Measurements from ENCODE around the gene AXIN2. TPM values are rescaled to one million over a fixed set of nuclear protein-coding genes. Genes with fewer than 3 reads are reported as not detected.
A peak's percentile ranks its signal among the peaks of the same experiment; 100 is the strongest.

AXIN2 gene
- total RNA-seq, 1 experiment from 2014 or later: 168 TPM

DNA sequence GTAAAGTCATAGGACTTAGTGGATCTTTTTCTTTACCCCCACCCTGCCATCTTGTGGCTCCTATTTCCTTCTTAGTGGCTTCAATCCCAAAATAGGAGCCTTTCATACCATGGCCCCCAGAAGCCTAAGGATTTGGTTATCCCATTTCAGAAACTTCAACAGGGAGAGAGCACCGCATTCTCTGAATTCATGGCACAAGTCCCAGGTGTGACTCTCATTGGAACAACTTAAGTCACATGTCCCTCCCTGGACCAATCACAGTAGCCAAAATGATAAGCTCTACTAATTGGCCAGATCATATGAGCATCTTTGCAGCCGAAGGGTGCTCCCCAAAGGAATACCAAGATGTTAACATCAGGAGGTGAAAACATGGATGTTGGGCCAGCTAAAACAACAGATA is 43.2 kb downstream of the AXIN2 start:
- H3K36me3 Mint-ChIP-seq (ENCODE audit: insufficient read depth, unreplicated experiment): no peaks in the 10 kb centered on the region
- no peaks in the 10 kb centered on the region for H3K27me3 ChIP-seq (replicated peaks; ENCODE audit: control insufficient read depth, insufficient read depth, low read length)
- H3K27ac Mint-ChIP-seq (ENCODE audit: unreplicated experiment): no peak overlapping the region
- DNase-seq: no peak
- BruUV-seq (replicated peaks): no TSS peak
- ChIA-PET CTCF (interaction anchor here (0.5 kb wide), 1 partner anchor 8 kb away, joined by 7 read pairs; no protein-coding TSS in a partner anchor), POLR2A (no interaction called here)
- H3K9me3 ChIP-seq: no peaks in the 10 kb centered on the region
- intact Hi-C loops (cut with micrococcal nuclease; ENCODE audit: unreplicated experiment): no loop called here
- H3K36me3 ChIP-seq (ENCODE audit: control insufficient read depth, insufficient read depth, low read length): no peaks in the 10 kb centered on the region
- no peak overlapping the region for H3K4me3 Mint-ChIP-seq (ENCODE audit: unreplicated experiment)
- H3K4me1 ChIP-seq: peaks cover 19% of the 10 kb centered on the region
- H3K27me3 Mint-ChIP-seq (ENCODE audit: insufficient read depth, unreplicated experiment): no peaks in the 10 kb centered on the region
- H3K4me1 Mint-ChIP-seq (ENCODE audit: low read depth, unreplicated experiment): peaks cover 21% of the 10 kb centered on the region
- H3K4me3 ChIP-seq (ENCODE audit: low read depth, low read length): no peak overlapping the region
- H3K9me3 Mint-ChIP-seq (ENCODE audit: unreplicated experiment): no peaks in the 10 kb centered on the region
- TF ChIP-seq, protein P1, sequence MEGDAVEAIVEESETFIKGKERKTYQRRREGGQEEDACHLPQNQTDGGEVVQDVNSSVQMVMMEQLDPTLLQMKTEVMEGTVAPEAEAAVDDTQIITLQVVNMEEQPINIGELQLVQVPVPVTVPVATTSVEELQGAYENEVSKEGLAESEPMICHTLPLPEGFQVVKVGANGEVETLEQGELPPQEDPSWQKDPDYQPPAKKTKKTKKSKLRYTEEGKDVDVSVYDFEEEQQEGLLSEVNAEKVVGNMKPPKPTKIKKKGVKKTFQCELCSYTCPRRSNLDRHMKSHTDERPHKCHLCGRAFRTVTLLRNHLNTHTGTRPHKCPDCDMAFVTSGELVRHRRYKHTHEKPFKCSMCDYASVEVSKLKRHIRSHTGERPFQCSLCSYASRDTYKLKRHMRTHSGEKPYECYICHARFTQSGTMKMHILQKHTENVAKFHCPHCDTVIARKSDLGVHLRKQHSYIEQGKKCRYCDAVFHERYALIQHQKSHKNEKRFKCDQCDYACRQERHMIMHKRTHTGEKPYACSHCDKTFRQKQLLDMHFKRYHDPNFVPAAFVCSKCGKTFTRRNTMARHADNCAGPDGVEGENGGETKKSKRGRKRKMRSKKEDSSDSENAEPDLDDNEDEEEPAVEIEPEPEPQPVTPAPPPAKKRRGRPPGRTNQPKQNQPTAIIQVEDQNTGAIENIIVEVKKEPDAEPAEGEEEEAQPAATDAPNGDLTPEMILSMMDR (IDR thresholded peaks at IDR 0.05; ENCODE audit: insufficient read depth in 1 of 2, low read depth in 1 of 2, low read length in 1 of 2, severe bottlenecking in 1 of 2, unreplicated experiment in 1 of 2): no peak

DNA sequence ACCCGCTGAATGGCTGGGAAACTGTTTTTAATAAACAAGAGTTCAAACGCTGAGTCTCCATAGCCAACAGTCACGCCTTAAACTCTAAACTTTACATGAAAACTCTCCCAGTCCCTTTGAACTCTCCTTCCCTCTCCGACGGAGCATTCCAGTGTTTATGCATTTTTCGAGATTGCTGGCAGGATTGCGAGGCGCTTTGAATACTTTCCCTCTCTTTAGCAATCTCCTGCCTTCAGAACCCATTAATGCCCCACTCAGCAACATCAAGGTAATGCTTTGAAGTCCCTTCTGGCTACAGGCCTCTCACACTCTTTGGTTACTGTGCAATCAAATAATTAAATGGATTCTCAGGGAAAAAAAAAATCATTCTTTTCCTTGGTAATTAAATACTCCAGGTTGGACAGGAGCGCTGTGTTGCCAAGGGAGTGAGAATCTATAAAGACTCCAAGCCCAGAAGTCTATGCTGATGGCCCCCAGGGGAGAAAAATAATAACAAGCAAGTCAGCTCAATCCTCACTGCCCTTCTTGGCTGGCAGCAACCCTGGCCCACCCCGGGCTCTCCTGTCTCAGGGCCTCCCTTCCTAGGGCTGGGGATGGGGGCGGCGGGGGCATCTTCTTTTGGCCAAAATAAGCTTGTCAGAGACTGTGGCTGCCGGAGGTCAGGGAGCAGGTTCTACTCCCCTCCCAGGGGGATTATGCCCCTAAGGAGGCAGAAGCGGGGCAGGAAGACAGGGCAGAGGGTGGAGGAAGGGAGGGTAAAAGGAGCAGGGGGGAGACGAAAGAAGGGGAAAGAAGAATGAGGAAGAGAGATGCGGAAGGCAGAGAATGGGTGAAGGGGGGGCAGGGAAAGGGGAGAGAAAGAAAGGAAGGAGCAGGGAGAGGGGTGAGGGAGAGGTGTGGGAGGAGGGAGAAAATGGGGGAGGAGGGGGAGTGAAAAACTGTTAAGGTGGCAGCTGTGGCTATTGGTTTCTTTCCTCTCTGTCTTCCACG is 45.2 kb downstream of the AXIN2 start:
- H3K9me3 ChIP-seq: no peaks in the 10 kb centered on the region
- H3K27me3 Mint-ChIP-seq (ENCODE audit: insufficient read depth, unreplicated experiment): no peaks in the 10 kb centered on the region
- intact Hi-C loops (cut with micrococcal nuclease; ENCODE audit: unreplicated experiment): loop anchor here (1.0 kb wide), 2 partner anchors 8 to 15 kb away; no protein-coding TSS in a partner anchor
- H3K9me3 Mint-ChIP-seq (ENCODE audit: unreplicated experiment): no peaks in the 10 kb centered on the region
- TF ChIP-seq, protein P1 (IDR thresholded peaks at IDR 0.05; ENCODE audit: insufficient read depth in 1 of 2, low read depth in 1 of 2, low read length in 1 of 2, severe bottlenecking in 1 of 2, unreplicated experiment in 1 of 2): no peak
- H3K4me1 ChIP-seq: peaks cover 19% of the 10 kb centered on the region
- peaks cover 14% of the 10 kb centered on the region for H3K4me1 Mint-ChIP-seq (ENCODE audit: low read depth, unreplicated experiment)
- POLR2A ChIA-PET: no interaction called here
- CTCF ChIA-PET: no interaction called here
- DNase-seq: peak; percentile 73 to 76
- H3K4me3 Mint-ChIP-seq (ENCODE audit: unreplicated experiment): peak overlapping the region; percentile 25
- no peak overlapping the region for H3K4me3 ChIP-seq (ENCODE audit: low read depth, low read length)
- H3K27me3 ChIP-seq (replicated peaks; ENCODE audit: control insufficient read depth, insufficient read depth, low read length): no peaks in the 10 kb centered on the region
- H3K36me3 Mint-ChIP-seq (ENCODE audit: insufficient read depth, unreplicated experiment): no peaks in the 10 kb centered on the region
- BruUV-seq (replicated peaks): no TSS peak
- no peaks in the 10 kb centered on the region for H3K36me3 ChIP-seq (ENCODE audit: control insufficient read depth, insufficient read depth, low read length)
- H3K27ac Mint-ChIP-seq (ENCODE audit: unreplicated experiment): peak overlapping the region; percentile 91

DNA sequence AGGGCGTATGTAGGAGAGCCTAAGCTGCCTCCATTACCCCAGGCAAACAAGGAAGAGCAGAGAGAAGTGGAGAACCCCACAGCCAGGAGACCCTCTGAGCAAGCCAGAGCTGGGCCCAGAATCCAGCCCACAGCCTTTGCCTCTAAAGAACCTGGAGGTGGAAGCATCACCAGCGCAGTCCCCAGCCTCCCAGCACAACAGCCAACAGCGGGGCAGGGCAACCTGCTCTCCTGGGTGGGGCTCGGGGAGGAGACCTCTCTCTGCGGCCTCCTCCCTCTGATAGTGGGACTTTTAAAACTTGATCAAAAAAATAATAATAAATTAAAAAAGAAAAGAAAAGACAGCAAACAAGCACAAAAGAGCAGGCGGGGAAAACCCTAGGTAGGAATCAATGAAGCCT is 45.9 kb downstream of the AXIN2 start:
- H3K4me3 ChIP-seq (ENCODE audit: low read depth, low read length): no peak overlapping the region
- POLR2A ChIA-PET: no interaction called here
- CTCF ChIA-PET: no interaction called here

More for the DNA sequence above, 45.9 kb downstream of the AXIN2 start:
- Mint-ChIP-seq H3K9me3 (ENCODE audit: unreplicated experiment) (no peaks in the 10 kb centered on the region), H3K4me1 (ENCODE audit: low read depth, unreplicated experiment) (peaks cover 14% of the 10 kb centered on the region), H3K27me3 (ENCODE audit: insufficient read depth, unreplicated experiment) (no peaks in the 10 kb centered on the region), H3K4me3 (ENCODE audit: unreplicated experiment) (peak overlapping the region; percentile 25), H3K36me3 (ENCODE audit: insufficient read depth, unreplicated experiment) (no peaks in the 10 kb centered on the region), H3K27ac (ENCODE audit: unreplicated experiment) (peak overlapping the region; percentile 91)
- intact Hi-C loops (cut with micrococcal nuclease; ENCODE audit: unreplicated experiment): no loop called here
- Histone ChIP-seq H3K9me3 (no peaks in the 10 kb centered on the region; the same call in 1 of the 2 replicates), H3K27me3 (replicated peaks; ENCODE audit: control insufficient read depth, insufficient read depth, low read length) (no peaks in the 10 kb centered on the region), H3K36me3 (ENCODE audit: control insufficient read depth, insufficient read depth, low read length) (no peaks in the 10 kb centered on the region), H3K4me1 (peaks cover 19% of the 10 kb centered on the region)
- peak in 1 of 2 experiments; percentile 49 for DNase-seq
- no TSS peak for BruUV-seq (replicated peaks)
- TF ChIP-seq, protein P1 (IDR thresholded peaks at IDR 0.05; ENCODE audit: insufficient read depth in 1 of 2, low read depth in 1 of 2, low read length in 1 of 2, severe bottlenecking in 1 of 2, unreplicated experiment in 1 of 2): no peak
